Stimulated activated CD4-positive, alpha-beta T cell treated with anti-CD3 and anti-CD28 coated beads, TNF-alpha, amount 100 ng/mL, for 4 hours (primary cell): ENCODE measurements around the gene CASR.

Experiments
- DNase-seq, 3 experiments: peaks; one replicate each; pipeline ENCODE4 v3.0.0-alpha.2; 2020; ENCODE audit warnings: low read depth in 3 of 3

CASR gene

DNA sequence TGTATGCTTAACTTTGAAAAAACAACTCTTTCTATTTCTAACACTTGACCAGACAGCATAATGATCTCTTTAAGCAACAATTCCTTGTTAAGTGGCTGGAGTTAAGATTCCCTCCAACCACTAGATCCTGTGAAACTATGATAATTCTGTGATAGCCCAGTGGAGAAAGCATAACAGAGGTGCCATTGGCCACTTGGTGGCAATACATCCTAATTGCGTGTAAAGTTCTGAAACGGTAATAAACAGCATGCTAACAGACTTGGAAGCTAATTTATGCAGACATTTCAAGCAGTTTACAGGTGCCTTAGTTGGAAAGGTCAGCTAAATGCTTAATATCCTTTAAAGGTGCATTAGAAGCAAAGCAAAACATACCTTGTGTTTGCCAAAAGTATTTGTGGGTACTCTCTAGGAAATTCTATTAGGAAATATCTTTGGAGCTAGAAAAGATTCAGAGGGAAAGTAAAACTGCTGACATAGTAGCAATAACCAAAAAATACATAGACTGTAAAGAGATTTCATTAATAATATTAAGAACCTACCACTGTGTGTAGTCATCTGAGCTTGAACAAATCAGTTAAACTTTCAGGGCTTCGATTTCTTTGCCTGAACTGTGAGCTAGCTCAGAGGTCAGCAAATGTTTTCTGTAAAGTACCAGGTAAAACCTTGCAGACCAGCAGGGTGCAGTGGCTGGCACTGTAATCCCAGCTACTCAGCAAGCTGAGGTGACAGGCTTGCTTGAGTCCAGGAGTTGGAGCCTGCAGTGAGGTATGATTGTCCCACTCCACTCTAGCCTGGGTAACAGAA is 122.6 kb downstream of the CASR start:
- no peak for DNase-seq

DNA sequence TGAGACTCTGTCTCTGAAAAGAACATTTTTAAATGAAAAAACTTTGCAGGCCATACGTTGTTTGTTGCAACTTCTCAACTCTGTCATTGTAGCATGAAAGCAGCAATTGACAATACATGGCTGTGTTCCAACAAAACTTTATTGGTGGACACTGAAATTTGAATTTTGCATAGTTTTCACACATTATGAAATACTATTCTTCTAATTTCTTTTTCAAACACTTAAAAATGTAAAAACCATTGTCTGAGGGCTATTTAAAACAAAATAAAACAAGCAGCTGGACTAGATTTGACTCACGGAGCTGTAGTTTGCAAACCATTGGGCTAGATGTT is 123.1 kb downstream of the CASR start:
- no peak for DNase-seq

- no peak for DNase-seq
Observed at GRCh38 chr3:122307094-122307687, 123.7 kb downstream of the CASR start.

DNA sequence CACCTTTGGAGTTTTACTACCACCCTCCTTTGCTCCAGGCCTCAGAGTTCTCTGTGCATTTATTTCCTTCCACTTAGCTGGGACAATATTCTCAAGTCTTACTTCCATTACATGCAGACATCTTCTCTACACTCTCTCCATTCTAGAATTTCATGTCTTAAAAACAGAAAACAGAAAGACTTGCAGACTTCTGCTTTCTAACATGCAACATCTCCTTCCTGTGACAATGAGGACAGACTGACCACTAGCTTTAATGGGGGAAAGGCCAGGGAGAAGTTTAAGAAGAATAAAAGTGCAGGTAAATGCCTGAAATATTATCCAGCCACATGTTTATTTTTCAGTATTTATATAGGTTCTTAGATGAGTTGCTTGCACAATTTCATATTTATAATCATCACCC is 124.5 kb downstream of the CASR start:
- DNase-seq, result no peak

DNA sequence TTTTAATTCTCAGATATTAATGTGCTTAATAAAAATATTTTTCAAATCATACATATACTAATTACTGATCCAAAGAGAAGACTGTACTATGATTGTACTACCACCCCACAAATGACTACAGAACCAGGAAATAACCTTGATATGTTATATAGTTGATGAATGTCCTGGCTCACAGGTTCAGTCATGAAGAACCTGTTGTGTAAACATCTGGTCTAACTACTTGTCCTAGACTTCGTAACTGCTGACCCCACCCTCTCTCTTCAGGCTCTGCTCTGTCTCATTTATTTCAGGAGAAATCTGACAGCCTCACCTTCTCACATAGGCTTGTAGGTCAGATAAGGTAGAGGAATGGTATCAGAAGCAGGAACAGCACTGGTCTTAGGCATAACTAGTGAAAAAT is 126.9 kb downstream of the CASR start:
- no peak for DNase-seq

DNA sequence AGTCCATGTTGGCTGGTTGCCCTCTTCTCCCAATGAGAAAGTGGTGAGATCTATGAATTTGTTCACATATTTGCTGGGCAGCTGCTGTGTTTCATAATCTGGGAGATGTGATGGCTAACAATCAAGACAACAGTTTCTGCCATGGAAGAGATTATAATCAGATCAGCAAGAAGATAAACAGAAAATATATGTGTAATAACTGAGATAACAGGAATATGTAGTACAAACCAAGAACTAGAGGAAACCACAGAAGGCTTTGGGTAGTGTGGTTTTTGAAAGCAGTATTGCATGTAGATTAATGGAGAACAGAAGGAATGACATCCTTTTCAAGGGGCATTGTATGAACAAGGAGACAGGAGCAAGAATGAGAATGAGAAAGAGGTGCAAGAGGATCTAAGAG is 129.4 kb downstream of the CASR start:
- no peak for DNase-seq

DNA sequence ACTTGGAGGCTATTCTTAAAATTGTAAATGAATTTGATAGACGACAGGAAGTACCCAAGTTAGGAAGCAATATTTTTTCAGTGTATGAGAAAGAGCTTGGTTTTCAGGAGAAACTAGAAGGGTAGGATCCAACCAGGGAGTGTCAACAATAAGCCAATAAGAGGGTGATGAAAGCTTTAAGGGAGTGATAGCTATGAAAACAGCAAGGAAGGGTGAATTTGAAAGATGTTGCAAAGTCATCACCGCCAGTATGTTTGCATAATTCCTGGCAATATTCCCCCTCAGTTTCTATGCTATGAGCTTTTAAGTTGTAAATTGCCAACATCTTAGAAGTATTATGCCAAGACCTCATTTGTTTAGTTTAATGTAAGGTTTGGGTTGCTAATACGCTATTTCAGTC is 129.8 kb downstream of the CASR start:
- no peak for DNase-seq

GRCh38 chr3:122314228-122314876 is 130.9 kb downstream of the CASR start:
- no peak for DNase-seq

GRCh38 chr3:122315619-122316018 is 132.2 kb downstream of the CASR start:
- no peak for DNase-seq

DNA sequence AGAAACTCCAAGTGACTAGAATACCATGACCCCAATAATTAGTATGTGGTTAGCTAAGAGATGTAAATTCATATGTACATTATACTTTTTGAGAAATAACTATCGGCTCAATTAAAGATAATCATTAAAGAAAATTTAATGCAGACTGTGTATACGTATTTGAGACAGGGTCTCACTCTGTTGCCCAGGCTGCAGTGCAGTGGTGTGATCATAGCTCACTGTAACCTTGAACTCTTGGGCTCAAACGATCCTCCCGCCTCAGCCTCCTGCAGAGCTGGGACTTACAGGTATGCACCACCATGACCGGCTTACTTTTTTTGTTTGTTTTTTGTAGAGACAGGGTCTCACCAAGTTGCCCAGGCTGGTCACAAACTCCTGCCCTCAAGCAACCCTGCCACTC is 132.9 kb downstream of the CASR start:
- DNase-seq, result no peak

- no peak for DNase-seq
Observed at GRCh38 chr3:122318620-122319019, 135.2 kb downstream of the CASR start.

DNA sequence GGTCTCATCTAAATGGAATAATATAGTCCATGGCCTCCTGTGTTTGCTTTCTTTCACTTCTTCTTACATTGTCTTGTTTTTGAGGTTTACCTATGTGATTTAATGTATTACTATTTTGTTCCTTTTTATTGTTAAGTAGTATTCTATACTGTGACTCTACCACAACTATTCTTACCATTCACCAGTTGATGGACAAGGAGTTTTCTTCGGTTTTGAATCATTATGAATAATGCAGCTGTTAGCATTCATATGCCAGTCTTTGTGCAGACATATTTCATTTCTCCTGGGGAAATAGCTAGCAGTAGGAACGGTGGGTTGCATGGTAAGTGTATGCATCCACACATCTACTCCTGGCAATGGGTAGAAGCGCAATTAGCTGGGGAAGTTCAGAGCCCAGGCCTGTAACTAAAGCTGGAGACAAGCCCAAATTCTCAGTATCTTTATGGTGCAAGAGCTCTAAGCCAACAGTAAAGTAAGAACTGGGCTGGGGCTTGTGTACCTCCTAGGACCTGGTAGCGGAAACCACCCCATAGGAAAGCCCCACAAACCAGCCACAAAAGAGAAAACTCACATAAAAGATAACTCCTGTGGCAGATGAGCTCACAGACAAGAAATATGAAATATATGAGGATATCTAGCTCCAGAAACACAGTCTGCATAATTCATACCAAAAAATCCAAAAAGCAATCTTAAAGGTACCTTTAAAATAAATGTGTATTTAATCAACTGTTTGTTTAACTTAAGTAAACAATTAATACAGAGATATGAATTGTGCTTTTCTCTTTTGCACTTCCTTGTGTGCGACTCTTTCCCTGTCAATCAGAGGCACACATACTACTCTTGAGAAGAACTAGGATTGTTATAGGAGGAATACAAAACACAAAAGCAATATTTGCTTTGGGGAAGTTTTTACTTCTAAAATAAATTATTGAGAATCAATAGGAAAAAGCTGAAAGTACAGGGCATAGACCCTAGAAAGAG is 138.9 kb downstream of the CASR start:
- no peak for DNase-seq

DNA sequence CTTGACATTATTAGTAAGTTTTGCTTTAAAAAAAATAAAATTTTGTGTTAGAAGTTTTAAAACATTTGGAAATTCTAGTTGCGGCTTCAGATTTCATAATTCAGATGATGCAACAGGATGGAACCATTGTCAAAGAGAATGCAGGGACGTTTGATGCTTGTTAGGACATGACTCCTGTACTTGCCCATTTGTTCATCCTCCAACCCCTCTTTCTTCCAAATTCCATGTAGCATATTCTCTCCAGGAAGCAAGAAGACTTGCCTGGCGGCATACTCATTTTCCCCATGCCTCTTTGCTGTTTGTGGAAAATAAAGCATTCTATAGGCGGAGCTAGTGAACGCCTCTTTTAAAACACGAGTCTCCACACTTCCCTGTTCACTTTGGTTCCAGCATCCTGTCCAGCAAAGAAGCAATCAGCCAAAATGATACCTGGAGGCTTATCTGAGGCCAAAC is 141.4 kb downstream of the CASR start, which contains the start of gene CSTA:
TSS of gene CSTA (plus strand) at position 378 of the 453 bp plus-strand sequence. CDS start at position 423, 45 bp downstream.
- DNase-seq, result no peak

- no peak for DNase-seq
Observed at GRCh38 chr3:122325769-122326168, 142.3 kb downstream of the CASR start.

DNA sequence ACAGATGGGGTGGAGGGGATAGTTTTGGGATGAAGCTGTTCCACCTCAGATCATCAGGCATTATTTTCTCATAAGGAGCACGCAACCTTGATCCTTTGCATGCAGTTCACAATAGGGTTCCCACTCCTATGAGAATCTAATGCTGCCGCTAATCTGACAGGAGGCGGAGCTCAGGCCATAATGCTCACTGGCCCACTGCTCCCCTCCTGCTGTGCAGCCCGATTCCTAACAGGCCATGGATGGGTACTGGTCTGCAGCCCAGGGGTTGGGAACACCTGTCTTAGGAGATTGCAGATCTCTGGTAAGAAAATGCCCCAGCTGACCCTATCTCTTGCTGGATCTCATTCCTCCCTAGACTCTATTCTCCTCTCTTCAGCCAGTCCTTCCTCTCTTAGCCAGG is 148.4 kb downstream of the CASR start:
- no peak for DNase-seq

DNA sequence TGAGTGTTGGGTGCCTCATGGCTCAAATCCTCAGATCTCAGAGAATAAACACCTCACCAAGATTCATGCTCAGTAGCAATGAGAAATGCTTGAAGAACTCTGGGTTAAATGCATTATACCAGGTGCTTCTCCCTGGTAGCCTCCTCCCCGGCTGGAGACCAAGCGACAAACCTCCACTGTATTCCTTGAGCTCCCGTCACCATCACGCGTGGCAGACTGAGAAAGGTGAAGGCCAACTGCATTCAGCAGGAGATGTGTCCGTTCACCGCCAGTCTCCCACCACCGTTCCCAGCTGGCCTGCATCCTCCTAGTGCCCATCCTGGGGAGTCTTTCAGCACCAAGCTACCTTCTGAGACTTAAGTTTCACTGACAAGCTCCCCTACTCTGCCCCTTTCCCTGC is 149.1 kb downstream of the CASR start:
- no peak for DNase-seq
